ENCODE results near the gene LHX3. TPM values are rescaled to one million over a fixed set of nuclear protein-coding genes. Genes with fewer than 3 reads are reported as not detected.

The LHX3 gene
- total RNA-seq, 1 experiment from 2014 or later = not detected

DNA sequence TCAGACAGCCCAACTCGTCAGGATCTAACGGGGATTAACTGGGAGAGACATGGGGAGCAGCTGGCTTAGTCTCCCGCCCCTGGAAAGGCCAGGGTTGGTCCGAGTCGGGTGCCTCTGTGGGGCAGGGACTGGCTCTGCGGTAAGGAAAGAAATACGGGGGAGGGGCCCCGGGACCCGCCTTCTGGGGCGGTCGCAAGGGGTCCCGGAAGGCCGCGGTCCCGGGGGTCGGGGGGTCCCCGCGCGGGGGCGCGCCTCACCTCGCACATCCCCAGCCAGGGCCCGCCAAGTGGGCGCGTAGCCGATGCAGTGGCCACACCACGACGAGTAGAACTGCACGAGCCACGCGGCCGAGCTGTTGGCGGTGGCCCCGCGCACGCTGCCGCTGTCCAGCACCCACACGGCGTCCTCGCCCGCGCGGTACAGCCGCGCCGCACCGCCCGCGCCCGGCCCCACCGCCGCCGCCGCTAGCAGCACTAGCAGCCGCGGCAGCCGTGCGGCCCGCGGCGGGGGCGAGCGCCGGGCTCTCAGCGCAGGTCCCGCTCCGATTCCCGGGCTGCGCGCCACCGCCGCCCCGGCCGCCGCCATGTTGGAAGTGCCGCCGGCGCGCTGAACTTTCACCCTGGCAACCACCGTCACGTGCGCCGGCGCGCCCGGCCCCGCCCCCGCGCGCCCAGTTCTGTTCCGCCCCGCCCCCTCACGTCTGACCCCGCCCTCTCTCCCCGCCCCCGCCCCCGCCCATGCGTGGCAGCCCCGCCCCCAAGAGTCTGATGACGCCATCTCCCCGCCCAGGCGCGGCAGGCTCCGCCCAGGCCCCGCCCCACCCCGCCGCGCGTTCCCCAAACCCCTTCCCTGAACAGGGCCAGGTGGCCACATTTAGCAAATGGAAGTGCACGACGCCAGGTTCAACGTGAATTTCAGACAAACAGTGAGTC, 40.6 kb upstream of the LHX3 start, which contains the start of gene QSOX2:
Gene QSOX2, minus strand, starts transcription at position 594 of the 932 bp plus-strand sequence. Its CDS starts 9 bp downstream, at position 585.
- peaks cover 9% of the 10 kb centered on the region for H3K4me1 ChIP-seq (ENCODE audit: insufficient read depth, low read length)

More for the DNA sequence above, 40.6 kb upstream of the LHX3 start, which contains the start of gene QSOX2:
- no CpG with 5 or more reads among the region's 112 CpGs for WGBS (ENCODE audit: extremely low coverage, insufficient read length, low lambda C conversion rate)
- Histone ChIP-seq H3T11ph (ENCODE audit: low read length) (no peak within 1 kb of the TSS), H2BK12ac (ENCODE audit: insufficient read length, low read depth, low read length) (no peak within 1 kb of the TSS), H4K8ac (replicated peaks; ENCODE audit: insufficient read length, low read depth, low read length) (no peak within 1 kb of the TSS), H3K79me2 (ENCODE audit: insufficient read depth, low read length) (peaks cover 18% of the 10 kb centered on the region; the same call in 1 of the 2 replicates), H3K27ac (ENCODE audit: insufficient read length, low read depth, low read length) (no peak within 1 kb of the TSS), H2BK15ac (ENCODE audit: low read depth, low read length) (no peak within 1 kb of the TSS), H3K56ac (ENCODE audit: insufficient read length, low read depth, low read length) (no peak within 1 kb of the TSS), H3K4me2 (ENCODE audit: insufficient read depth, insufficient read length, low read length) (peak within 1 kb of the TSS; percentile 80), H3K14ac (ENCODE audit: insufficient read depth, low read length) (no peak within 1 kb of the TSS; the same call in 1 of the 2 replicates), H3K23me2 (ENCODE audit: insufficient read length, low read depth, low read length, poor library complexity, severe bottlenecking) (peaks cover 5% of the 10 kb centered on the region), H2AK5ac (ENCODE audit: insufficient read length, low read length) (no peak within 1 kb of the TSS), H2BK20ac (ENCODE audit: low read depth, low read length, poor library complexity, severe bottlenecking) (no peak within 1 kb of the TSS), H2BK120ac (ENCODE audit: low read depth, low read length, poor library complexity, severe bottlenecking) (no peak within 1 kb of the TSS), H3K4ac (ENCODE audit: low read depth, low read length) (no peak within 1 kb of the TSS), H2BK5ac (ENCODE audit: insufficient read length, low read length) (no peak within 1 kb of the TSS), H4K91ac (ENCODE audit: insufficient read length, low read depth, low read length) (no peak within 1 kb of the TSS), H4K20me1 (ENCODE audit: control insufficient read depth, insufficient read depth, insufficient read length) (peaks cover 6% of the 10 kb centered on the region), H3K18ac (ENCODE audit: insufficient read length, low read depth, low read length) (no peak within 1 kb of the TSS), H3K9ac (ENCODE audit: extremely low read depth, insufficient read length, low read length) (peak within 1 kb of the TSS; percentile 66), H2AFZ (ENCODE audit: low read length) (no peak within 1 kb of the TSS), H3K79me1 (ENCODE audit: insufficient read depth, low read depth, low read length, poor library complexity, severe bottlenecking) (peaks cover 5% of the 10 kb centered on the region), H4K5ac (ENCODE audit: insufficient read length, low read depth, low read length) (no peak within 1 kb of the TSS), H3K23ac (ENCODE audit: insufficient read length, low read depth, low read length) (no peak within 1 kb of the TSS), H3K9me3 (ENCODE audit: control insufficient read depth, low read depth, low read length) (no peaks in the 10 kb centered on the region), H3K27me3 (ENCODE audit: insufficient read depth, low read length) (no peaks in the 10 kb centered on the region)
- H3K27ac Mint-ChIP-seq = peak within 1 kb of the TSS; percentile 71 to 75 (median 71); a peak in 6 of 7 replicates
- H3K4me3 Mint-ChIP-seq = peak within 1 kb of the TSS; percentile 83 to 95
- H3K4me1 Mint-ChIP-seq = peaks cover 35 to 56% of the 10 kb centered on the region in 2 experiments
- peaks cover 18% of the 10 kb centered on the region for H3K27me3 Mint-ChIP-seq (ENCODE audit: low read depth)
- H3K9me3 Mint-ChIP-seq = no peaks in the 10 kb centered on the region; a peak in 1 of 5 replicates
- DNase-seq = peak; percentile 80
- H3K36me3 Mint-ChIP-seq (ENCODE audit: insufficient read depth in 1 of 3, low read depth in 3 of 3) = peaks cover 0 to 7% (median 5%) of the 10 kb centered on the region in 3 experiments; a peak in 3 of 7 replicates
- TF ChIP-seq, protein P1, sequence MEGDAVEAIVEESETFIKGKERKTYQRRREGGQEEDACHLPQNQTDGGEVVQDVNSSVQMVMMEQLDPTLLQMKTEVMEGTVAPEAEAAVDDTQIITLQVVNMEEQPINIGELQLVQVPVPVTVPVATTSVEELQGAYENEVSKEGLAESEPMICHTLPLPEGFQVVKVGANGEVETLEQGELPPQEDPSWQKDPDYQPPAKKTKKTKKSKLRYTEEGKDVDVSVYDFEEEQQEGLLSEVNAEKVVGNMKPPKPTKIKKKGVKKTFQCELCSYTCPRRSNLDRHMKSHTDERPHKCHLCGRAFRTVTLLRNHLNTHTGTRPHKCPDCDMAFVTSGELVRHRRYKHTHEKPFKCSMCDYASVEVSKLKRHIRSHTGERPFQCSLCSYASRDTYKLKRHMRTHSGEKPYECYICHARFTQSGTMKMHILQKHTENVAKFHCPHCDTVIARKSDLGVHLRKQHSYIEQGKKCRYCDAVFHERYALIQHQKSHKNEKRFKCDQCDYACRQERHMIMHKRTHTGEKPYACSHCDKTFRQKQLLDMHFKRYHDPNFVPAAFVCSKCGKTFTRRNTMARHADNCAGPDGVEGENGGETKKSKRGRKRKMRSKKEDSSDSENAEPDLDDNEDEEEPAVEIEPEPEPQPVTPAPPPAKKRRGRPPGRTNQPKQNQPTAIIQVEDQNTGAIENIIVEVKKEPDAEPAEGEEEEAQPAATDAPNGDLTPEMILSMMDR (conservative IDR thresholded peaks at IDR 0.05) = no peak

Measured in H9 (cell line).